ENCODE results near the gene TERF2IP.

TERF2IP gene

GRCh38 chr16:75615619-75616018 lies 32.0 kb upstream of the TERF2IP start:
- Mint-ChIP-seq H3K27ac (no peak overlapping the region), H3K4me1 (peaks cover 5% of the 10 kb centered on the region), H3K9me3 (no peaks in the 10 kb centered on the region), H3K36me3 (ENCODE audit: low read depth) (peaks cover 75% of the 10 kb centered on the region), H3K4me3 (no peak overlapping the region), H3K27me3 (ENCODE audit: low read depth, poor library complexity) (no peaks in the 10 kb centered on the region)
- no peak for TF ChIP-seq CTCF (IDR thresholded peaks at IDR 0.05)
- DNase-seq = no peak

- H3K27ac Mint-ChIP-seq = peak overlapping the region; percentile 51
- DNase-seq = no peak
- H3K4me1 Mint-ChIP-seq = peaks cover 14% of the 10 kb centered on the region
- peaks cover 71% of the 10 kb centered on the region for H3K36me3 Mint-ChIP-seq (ENCODE audit: low read depth)
- TF ChIP-seq CTCF (IDR thresholded peaks at IDR 0.05) = no peak
- H3K27me3 Mint-ChIP-seq (ENCODE audit: low read depth, poor library complexity) = no peaks in the 10 kb centered on the region
- no peak overlapping the region for H3K4me3 Mint-ChIP-seq
- H3K9me3 Mint-ChIP-seq = no peaks in the 10 kb centered on the region
These were observed 31.0 kb upstream of the TERF2IP start for GRCh38 chr16:75616521-75617010.

- H3K4me3 Mint-ChIP-seq = no peak overlapping the region
- no peak for DNase-seq
- H3K27me3 Mint-ChIP-seq (ENCODE audit: low read depth, poor library complexity) = no peaks in the 10 kb centered on the region
- peaks cover 20% of the 10 kb centered on the region for H3K4me1 Mint-ChIP-seq
- H3K9me3 Mint-ChIP-seq = no peaks in the 10 kb centered on the region
- peaks cover 68% of the 10 kb centered on the region for H3K36me3 Mint-ChIP-seq (ENCODE audit: low read depth)
- TF ChIP-seq CTCF (IDR thresholded peaks at IDR 0.05) = no peak
- H3K27ac Mint-ChIP-seq = no peak overlapping the region
These were observed 30.5 kb upstream of the TERF2IP start for GRCh38 chr16:75617121-75617520.

- Mint-ChIP-seq H3K36me3 (ENCODE audit: low read depth) (peaks cover 57% of the 10 kb centered on the region), H3K27ac (no peak overlapping the region), H3K27me3 (ENCODE audit: low read depth, poor library complexity) (no peaks in the 10 kb centered on the region), H3K4me3 (no peak overlapping the region), H3K4me1 (peaks cover 25% of the 10 kb centered on the region), H3K9me3 (no peaks in the 10 kb centered on the region)
- DNase-seq = no peak
- no peak for TF ChIP-seq CTCF (IDR thresholded peaks at IDR 0.05)
These were observed 28.8 kb upstream of the TERF2IP start for GRCh38 chr16:75618780-75619179.

- peaks cover 50% of the 10 kb centered on the region for H3K36me3 Mint-ChIP-seq (ENCODE audit: low read depth)
- H3K4me3 Mint-ChIP-seq = peak overlapping the region; percentile 97
- no peak overlapping the region for H3K27ac Mint-ChIP-seq
- H3K9me3 Mint-ChIP-seq = no peaks in the 10 kb centered on the region
- DNase-seq = no peak
- peaks cover 25% of the 10 kb centered on the region for H3K4me1 Mint-ChIP-seq
- no peak for TF ChIP-seq CTCF (IDR thresholded peaks at IDR 0.05)
- no peaks in the 10 kb centered on the region for H3K27me3 Mint-ChIP-seq (ENCODE audit: low read depth, poor library complexity)
These were observed 27.0 kb upstream of the TERF2IP start for GRCh38 chr16:75620326-75621169.

GRCh38 chr16:75621170-75621477 lies 26.4 kb upstream of the TERF2IP start:
- H3K4me3 Mint-ChIP-seq = peak overlapping the region; percentile 97
- H3K36me3 Mint-ChIP-seq (ENCODE audit: low read depth) = peaks cover 50% of the 10 kb centered on the region
- no peaks in the 10 kb centered on the region for H3K27me3 Mint-ChIP-seq (ENCODE audit: low read depth, poor library complexity)
- no peak overlapping the region for H3K27ac Mint-ChIP-seq
- H3K9me3 Mint-ChIP-seq = no peaks in the 10 kb centered on the region
- peaks cover 25% of the 10 kb centered on the region for H3K4me1 Mint-ChIP-seq
- peak; percentile 46 for TF ChIP-seq CTCF (IDR thresholded peaks at IDR 0.05)
- no peak for DNase-seq
